K562 (cell line): ENCODE results near the gene TIFAB. TPM values are rescaled to one million over a fixed set of nuclear protein-coding genes. Genes with fewer than 3 reads are reported as not detected.
A peak's percentile ranks its signal among the peaks of the same experiment; 100 is the strongest.

ENCODE experiments used
- ATAC-seq: fragments of 200-7000 bp; cut with Tn5 transposase; 3 replicates; pipeline ENCODE4 v1.9.1; 2020; ENCODE audit warnings: moderate library complexity
- BruUV-seq: library from RNA; stranded (reverse); fragments of 400-500 nt; replicated peaks from 2 replicates; lab custom pipeline; 2021; lab: Mats Ljungman, UMichigan
- CTCF ChIA-PET: fragments of 300-600 bp; formaldehyde crosslinking; extraction: SDS; loops from one replicate; lab custom pipeline; 2021; ENCODE audit warnings: low intra/inter-chr PET ratio; lab: Yijun Ruan, JAX
- POLR2A ChIA-PET: fragments of 300-600, 350-650 bp; sonication (Branson Sonifier 250); formaldehyde crosslinking; extraction: SDS; loops from one replicate; lab custom pipeline; 2021; ENCODE audit warnings: antibody characterized with exemption, inconsistent platforms; lab: Yijun Ruan, JAX
- DNase-seq, 4 experiments: peaks; one replicate each; pipeline versions ENCODE4 v3.0.0 to v3.0.0-alpha.2; 2011 to 2018; ENCODE audit warnings: low spot score in 3 of 4, mixed read lengths in 3 of 4; ENCODE audit errors: extremely low read depth in 1 of 4
- FAIRE-seq: peaks from 2 replicates; lab custom pipeline; 2011; peaks lifted over from hg19 to GRCh38; lab: Jason Lieb, UNC
- H2AFZ ChIP-seq: 2 replicates; pipeline ENCODE4 v1.6.0; 2011; ENCODE audit warnings: low read depth, low read length, control low read depth, inconsistent platforms
- H3K27ac ChIP-seq: fragments of 200-600 bp; 3 replicates; pipeline ENCODE4 v1.8.0; 2011; ENCODE audit warnings: low read depth, mild to moderate bottlenecking, control low read depth, inconsistent platforms, low read length, moderate library complexity, mixed read lengths; ENCODE audit errors: extremely low read depth
- H3K27me3 ChIP-seq, 2 experiments: fragments of 300-600 bp in 1 of 2; 2 replicates in 1 of 2; 3 replicates in 1 of 2; pipeline versions ENCODE4 v1.6.0 to v1.8.0; 2011; ENCODE audit warnings: inconsistent platforms in 2 of 2, low read length in 2 of 2, mild to moderate bottlenecking in 1 of 2, mixed read lengths in 1 of 2, moderate library complexity in 1 of 2; ENCODE audit not compliant: control insufficient read depth in 2 of 2, insufficient read depth in 2 of 2
- H3K36me3 ChIP-seq: fragments of 300-600 bp; 3 replicates; pipeline ENCODE4 v1.8.0; 2011; ENCODE audit warnings: mild to moderate bottlenecking, low read length, inconsistent platforms; ENCODE audit not compliant: control insufficient read depth, insufficient read depth
- H3K4me1 ChIP-seq, 2 experiments: fragments of 200-600 bp in 1 of 2; replicated peaks in 1 of 2; 2 replicates in 1 of 2; 3 replicates in 1 of 2; pipeline versions ENCODE4 v1.5.1 to v1.8.0; 2011; ENCODE audit warnings: inconsistent platforms in 2 of 2, low read length in 2 of 2, mild to moderate bottlenecking in 1 of 2, mixed read lengths in 1 of 2, moderate library complexity in 1 of 2; ENCODE audit not compliant: control insufficient read depth in 2 of 2, insufficient read depth in 2 of 2
- H3K4me2 ChIP-seq: 2 replicates; pipeline ENCODE4 v1.6.1; 2011; ENCODE audit warnings: low read length, control low read depth, inconsistent platforms, mixed read lengths; ENCODE audit not compliant: insufficient read depth
- H3K4me3 ChIP-seq: fragments of 200-600 bp; sonication (generic), shearing (Covaris generic); 2 replicates; pipeline ENCODE4 v1.5.1; 2016; ENCODE audit warnings: control low read depth, inconsistent platforms
- H3K79me2 ChIP-seq: fragments of 200-600 bp; 3 replicates; pipeline ENCODE4 v1.8.0; 2011; ENCODE audit warnings: low read length, inconsistent platforms; ENCODE audit not compliant: control insufficient read depth, insufficient read depth
- H3K9ac ChIP-seq, 2 experiments: 2 replicates each; pipeline versions ENCODE4 v1.6.0 to v1.6.1; 2011; ENCODE audit warnings: low read depth in 2 of 2, low read length in 2 of 2, control low read depth in 1 of 2, inconsistent platforms in 1 of 2, mild to moderate bottlenecking in 1 of 2, mixed read lengths in 1 of 2; ENCODE audit not compliant: insufficient read depth in 1 of 2
- H3K9me1 ChIP-seq: one replicate; pipeline ENCODE4 v1.6.0; 2011; ENCODE audit warnings: inconsistent platforms, mild to moderate bottlenecking, low read length, moderate library complexity; ENCODE audit not compliant: control insufficient read depth, insufficient read depth
- H3K9me3 ChIP-seq: replicated peaks from 2 replicates; pipeline ENCODE4 v1.5.1; 2011; ENCODE audit warnings: low read depth, low read length, inconsistent platforms; ENCODE audit not compliant: control insufficient read depth, insufficient read depth
- H4K20me1 ChIP-seq: replicated peaks from 2 replicates; pipeline ENCODE4 v1.6.1; 2011; ENCODE audit warnings: low read length, inconsistent platforms, mixed read lengths; ENCODE audit not compliant: control insufficient read depth, insufficient read depth
- BMI1 ChIP-seq: fragments of 150-350 bp; IDR thresholded peaks from 2 replicates; pipeline ENCODE4 v1.6.1; 2014; ENCODE audit warnings: low read length
- FOXK1 ChIP-seq: sonication (generic); formaldehyde crosslinking; IDR thresholded peaks from 2 replicates; pipeline ENCODE4 v1.8.0; 2022; ENCODE audit warnings: missing genetic modification reagents, mild to moderate bottlenecking, borderline replicate concordance
- GABPA ChIP-seq: fragments of 200-800 bp; sonication (Bioruptor generic); conservative IDR thresholded peaks from 2 replicates; pipeline ENCODE4 v1.6.1; 2016; ENCODE audit warnings: low read depth, missing genetic modification characterization, missing compliant biosample characterization
- HLTF ChIP-seq: fragments of 450-650 bp; IDR thresholded peaks from 2 replicates; pipeline ENCODE4 v1.6.1; 2016
- MCM3 ChIP-seq: fragments of 450-650 bp; IDR thresholded peaks from 2 replicates; pipeline ENCODE4 v1.6.1; 2016
- PML ChIP-seq: IDR thresholded peaks from 2 replicates; pipeline ENCODE4 v1.6.1; 2012; ENCODE audit warnings: low read length, inconsistent platforms
- TSC22D4 ChIP-seq: fragments of 450-650 bp; IDR thresholded peaks from 2 replicates; pipeline ENCODE4 v1.6.1; 2016; ENCODE audit warnings: missing genetic modification characterization, missing biosample characterization, control low read depth
- ZNF134 ChIP-seq: fragments of 250-450 bp; sonication (Bioruptor Pico); conservative IDR thresholded peaks from 2 replicates; pipeline ENCODE4 v1.4.0; 2020
- ZNF655 ChIP-seq: fragments of 250-450 bp; sonication (Bioruptor Pico); IDR thresholded peaks from 2 replicates; pipeline ENCODE4 v1.5.0; 2021
- WGBS: fragments of 100-300 bp; shearing (Covaris generic); methylation state at CpG from one replicate; pipeline ENCODE4 v1.1.6; 2016; ENCODE audit warnings: low coverage, mixed read lengths; ENCODE audit not compliant: insufficient coverage; ENCODE audit errors: missing lambda C conversion rate; 5-methylcytosine and 5-hydroxymethylcytosine counted together
- in situ Hi-C: fragments of 300-500 bp; cut with MboI; formaldehyde crosslinking; loops from 4 replicates; pipeline ENCODE4 v1.15.0; 2018; ENCODE audit warnings: inconsistent platforms, mixed read lengths
- intact Hi-C: fragments of 100-400 bp; cut with micrococcal nuclease; formaldehyde crosslinking; loops from 2 replicates; pipeline ENCODE4 v1.14.2; 2022
- polyA plus RNA-seq, 8 experiments: library from polyadenylated mRNA; depleted of rRNA in 4 of 8; stranded (reverse) in 5 of 8; unstranded in 3 of 8; fragments of >200 nt; fragmentation: Nextera tagmentation in 2 of 8; fragmentation: Illumina TruSeq in 1 of 8; extraction: Ambion mirVana in 2 of 8; extraction: Trizol in 1 of 8; gene quantifications; 2 replicates each; pipeline versions ENCODE4 v1.2.1 to v1.2.3, GENCODE V29; 2011 to 2014; ENCODE audit warnings: inconsistent platforms in 1 of 8, missing spikeins in 1 of 8
- total RNA-seq, 7 experiments: library from RNA; depleted of rRNA in 6 of 7; stranded (reverse); fragments of >200 nt in 6 of 7; fragmentation: Illumina TruSeq in 2 of 7; extraction: Trizol in 2 of 7; gene quantifications; 2 replicates each; pipeline versions ENCODE4 v1.2.1 to v1.2.3, GENCODE V29; 2011 to 2021; ENCODE audit warnings: low replicate concordance in 1 of 7
- TF ChIP-seq, protein P1 (sequence below): fragments of 450-650 bp; formaldehyde crosslinking; conservative IDR thresholded peaks from 2 replicates; pipeline ENCODE4 v1.4.0; 2022; ENCODE audit warnings: mild to moderate bottlenecking, missing genetic modification characterization
- TF ChIP-seq, protein P2 (sequence below), 2 experiments: IDR thresholded peaks in 1 of 2; conservative IDR thresholded peaks in 1 of 2; 2 replicates each; pipeline ENCODE4 v1.6.1; 2016; ENCODE audit warnings: low read depth in 2 of 2, mild to moderate bottlenecking in 1 of 2, missing compliant biosample characterization in 1 of 2, missing genetic modification characterization in 1 of 2, moderate library complexity in 1 of 2

The TIFAB gene
- total and polyA plus RNA-seq, 9 of the 15 experiments (the other 6 are each of a cell fraction or from before 2014, with no cell fraction given), result not detected

GRCh38 chr5:135472141-135472540 lies 20.0 kb upstream of the TIFAB start:
- ATAC-seq (no peak), DNase-seq (no peak), FAIRE-seq (no peak)
- ChIA-PET POLR2A (no interaction called here), CTCF (no interaction called here)
- Histone ChIP-seq H3K4me3 (no peak overlapping the region), H3K9me3 (no peaks in the 10 kb centered on the region), H3K9me1 (no peaks in the 10 kb centered on the region), H3K27ac (no peak overlapping the region), H3K9ac (0 out of 4 replicates have a peak overlapping the region, but pooled peaks of 1 of the 2 experiments have one; percentile 2), H4K20me1 (no peaks in the 10 kb centered on the region), H3K27me3 (no peaks in the 10 kb centered on the region), H3K36me3 (no peaks in the 10 kb centered on the region), H2AFZ (peak overlapping the region; percentile 11; the same call in 1 of the 2 replicates), H3K79me2 (no peaks in the 10 kb centered on the region), H3K4me1 (peaks cover 11 to 18% of the 10 kb centered on the region in 2 experiments; a peak in 4 of 5 replicates), H3K4me2 (no peak overlapping the region)
- WGBS, result 46% methylated on average over 5 of the region's 5 CpGs
- no peak for TF ChIP-seq ZNF655 (CRISPR knock-in tag)
- intact Hi-C loops, result no loop called here
- in situ Hi-C loops, result no loop called here
- BruUV-seq, result no TSS peak

- intact Hi-C loops (no loop called here), in situ Hi-C loops (no loop called here)
- Histone ChIP-seq H2AFZ (peak overlapping the region; percentile 11; the same call in 1 of the 2 replicates), H3K27me3 (no peaks in the 10 kb centered on the region), H3K79me2 (no peaks in the 10 kb centered on the region), H4K20me1 (0 out of 2 replicates have a peak, but pooled peaks cover 2% of the 10 kb centered on the region), H3K4me2 (no peak overlapping the region), H3K27ac (no peak overlapping the region), H3K9me3 (no peaks in the 10 kb centered on the region), H3K4me1 (peaks cover 7 to 20% of the 10 kb centered on the region in 2 experiments; a peak in 4 of 5 replicates), H3K9me1 (no peaks in the 10 kb centered on the region), H3K9ac (no peak overlapping the region), H3K36me3 (no peaks in the 10 kb centered on the region), H3K4me3 (no peak overlapping the region)
- ATAC-seq (no peak), DNase-seq (no peak), FAIRE-seq (no peak)
- ChIA-PET POLR2A (interaction anchor here (0.5 kb wide), 1 partner anchor 20 kb away, joined by 4 read pairs; no protein-coding TSS in a partner anchor), CTCF (no interaction called here)
- 45% methylated on average over 4 of the region's 4 CpGs for WGBS
- no TSS peak for BruUV-seq
- TF ChIP-seq, protein P1, sequence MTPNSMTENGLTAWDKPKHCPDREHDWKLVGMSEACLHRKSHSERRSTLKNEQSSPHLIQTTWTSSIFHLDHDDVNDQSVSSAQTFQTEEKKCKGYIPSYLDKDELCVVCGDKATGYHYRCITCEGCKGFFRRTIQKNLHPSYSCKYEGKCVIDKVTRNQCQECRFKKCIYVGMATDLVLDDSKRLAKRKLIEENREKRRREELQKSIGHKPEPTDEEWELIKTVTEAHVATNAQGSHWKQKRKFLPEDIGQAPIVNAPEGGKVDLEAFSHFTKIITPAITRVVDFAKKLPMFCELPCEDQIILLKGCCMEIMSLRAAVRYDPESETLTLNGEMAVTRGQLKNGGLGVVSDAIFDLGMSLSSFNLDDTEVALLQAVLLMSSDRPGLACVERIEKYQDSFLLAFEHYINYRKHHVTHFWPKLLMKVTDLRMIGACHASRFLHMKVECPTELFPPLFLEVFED (CRISPR knock-in tag), result no peak
- TF ChIP-seq FOXK1 (CRISPR knock-in tag), result no peak
- no peak for TF ChIP-seq PML
- TF ChIP-seq, protein P2, sequence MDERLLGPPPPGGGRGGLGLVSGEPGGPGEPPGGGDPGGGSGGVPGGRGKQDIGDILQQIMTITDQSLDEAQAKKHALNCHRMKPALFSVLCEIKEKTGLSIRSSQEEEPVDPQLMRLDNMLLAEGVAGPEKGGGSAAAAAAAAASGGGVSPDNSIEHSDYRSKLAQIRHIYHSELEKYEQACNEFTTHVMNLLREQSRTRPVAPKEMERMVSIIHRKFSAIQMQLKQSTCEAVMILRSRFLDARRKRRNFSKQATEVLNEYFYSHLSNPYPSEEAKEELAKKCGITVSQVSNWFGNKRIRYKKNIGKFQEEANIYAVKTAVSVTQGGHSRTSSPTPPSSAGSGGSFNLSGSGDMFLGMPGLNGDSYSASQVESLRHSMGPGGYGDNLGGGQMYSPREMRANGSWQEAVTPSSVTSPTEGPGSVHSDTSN (CRISPR knock-in tag; IDR thresholded peaks at IDR 0.05; ENCODE audit: low read depth), result no peak
- TF ChIP-seq, protein P2 (tag; conservative IDR thresholded peaks at IDR 0.05; ENCODE audit: low read depth), result no peak
- no peak for TF ChIP-seq BMI1
- no peak for TF ChIP-seq ZNF134 (CRISPR knock-in tag)
- TF ChIP-seq MCM3, result no peak
- no peak for TF ChIP-seq TSC22D4 (tag)
- TF ChIP-seq HLTF, result no peak
- TF ChIP-seq GABPA (tag), result no peak
Observed at GRCh38 chr5:135471726-135472125, 19.6 kb upstream of the TIFAB start.
